NCI-H187 (cell line): ENCODE data around the gene AP4S1.
"Not testable (repeated sequence)": the region's sequence is repeated elsewhere in the genome, so short reads cannot be mapped to it uniquely, and the experiment has no call there.

Source experiments
- DNase-seq, 2 experiments: peaks; one replicate each; lab custom pipeline; 2025; lab: John Stamatoyannopoulos, UW

AP4S1 gene

DNA sequence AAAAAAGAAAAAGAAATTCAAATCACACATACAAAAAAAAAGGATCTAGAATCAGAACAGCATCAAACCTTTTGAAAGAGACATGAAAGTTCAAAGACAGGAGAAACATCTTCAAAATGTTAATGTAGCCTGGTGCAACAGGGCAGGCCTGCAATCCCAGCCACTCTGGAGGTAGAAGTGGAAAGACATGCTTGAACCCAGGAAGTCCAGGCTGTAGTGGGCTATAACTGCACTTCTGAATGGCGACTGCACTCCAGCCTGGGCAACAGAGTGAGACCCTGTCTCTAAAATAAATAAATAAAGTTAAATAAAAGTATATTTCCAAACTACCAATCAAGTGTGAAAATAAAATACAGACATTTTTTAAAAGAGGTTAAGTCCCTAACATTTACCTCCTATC lies 18.7 kb upstream of the AP4S1 start:
- no peak for DNase-seq

- no peak for DNase-seq
Observed at GRCh38 chr14:31009836-31010574, 15.4 kb upstream of the AP4S1 start.

DNA sequence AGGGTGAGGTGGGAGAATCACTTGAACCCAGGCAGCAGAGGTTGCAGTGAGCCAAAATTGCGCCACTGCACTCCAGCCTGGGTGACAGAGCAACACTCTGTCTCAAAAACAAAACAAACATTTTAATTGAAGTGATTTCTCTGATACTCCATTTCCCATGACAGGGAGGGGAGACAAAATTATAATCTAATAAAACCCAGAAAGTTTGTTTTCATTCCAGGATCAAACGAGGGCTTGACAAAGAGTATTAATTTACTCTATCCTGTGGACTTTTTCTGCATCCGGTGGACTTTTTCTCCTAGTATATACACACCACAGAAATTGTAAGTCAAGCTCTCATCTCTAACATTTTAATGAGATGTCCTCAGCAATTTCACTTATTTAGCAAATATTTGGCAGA lies 14.5 kb upstream of the AP4S1 start:
- no peak for DNase-seq

- no peak for DNase-seq
Observed at GRCh38 chr14:31013841-31014240, 11.6 kb upstream of the AP4S1 start.

GRCh38 chr14:31018057-31018645 lies 7.3 kb upstream of the AP4S1 start:
- DNase-seq = no peak

DNA sequence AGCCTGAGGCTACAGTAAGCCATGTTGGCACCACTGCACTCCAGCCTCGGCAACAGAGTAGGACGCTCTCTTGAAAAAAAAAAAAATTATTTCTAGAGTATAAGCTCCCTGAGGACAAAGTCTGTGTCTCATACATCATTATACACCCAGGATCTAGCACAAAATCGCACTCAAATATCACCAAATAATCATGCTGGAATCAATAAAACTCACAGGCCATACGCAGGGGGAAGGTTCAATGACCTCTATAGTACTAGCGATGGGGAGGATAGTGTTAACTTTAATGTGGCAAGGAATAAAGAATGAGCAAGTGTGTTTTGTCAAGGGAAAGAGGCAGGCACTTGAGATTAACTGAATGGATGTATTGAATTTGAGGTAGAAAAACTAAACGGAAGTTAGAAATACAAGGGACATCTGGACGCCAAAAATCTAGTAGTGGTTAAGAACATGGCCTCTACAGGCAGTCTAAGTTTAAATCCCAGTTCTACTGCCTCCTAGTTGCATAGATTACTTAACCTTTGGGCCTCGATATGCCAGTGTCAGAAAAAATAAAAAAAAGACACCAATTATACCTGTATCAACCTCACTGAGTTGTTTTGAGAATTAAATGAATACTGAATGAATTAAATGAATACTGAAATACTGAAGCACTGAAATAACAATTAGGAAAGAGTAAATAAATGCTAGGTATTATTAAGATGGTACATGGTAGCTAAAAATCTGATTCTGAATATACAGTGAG lies 4.4 kb upstream of the AP4S1 start:
- no peak for DNase-seq

GRCh38 chr14:31021576-31021949 lies 3.9 kb upstream of the AP4S1 start:
- no peak for DNase-seq

DNA sequence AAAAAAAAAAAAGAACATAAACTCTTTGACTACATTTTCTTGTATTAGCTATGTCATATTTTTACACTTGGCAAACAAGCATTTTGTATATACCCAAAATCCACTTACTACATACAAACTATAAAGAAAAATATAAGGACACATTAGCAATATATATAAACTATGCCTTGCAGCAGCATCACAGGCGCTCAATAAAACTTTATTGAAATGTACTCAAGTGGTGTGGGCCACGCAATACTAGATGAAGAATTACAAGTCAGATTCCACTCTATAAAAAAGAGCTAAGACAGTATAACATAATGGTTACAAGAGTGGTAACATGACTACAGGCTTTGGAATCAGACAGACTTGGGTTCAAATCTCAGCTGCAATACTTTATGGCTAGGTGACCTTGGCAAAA lies 3.1 kb upstream of the AP4S1 start:
- DNase-seq = no peak

GRCh38 chr14:31024010-31024480 lies 1.4 kb upstream of the AP4S1 start:
- DNase-seq = no peak

GRCh38 chr14:31024577-31025366 lies 677 bp upstream of the AP4S1 start:
- DNase-seq = no peak

DNA sequence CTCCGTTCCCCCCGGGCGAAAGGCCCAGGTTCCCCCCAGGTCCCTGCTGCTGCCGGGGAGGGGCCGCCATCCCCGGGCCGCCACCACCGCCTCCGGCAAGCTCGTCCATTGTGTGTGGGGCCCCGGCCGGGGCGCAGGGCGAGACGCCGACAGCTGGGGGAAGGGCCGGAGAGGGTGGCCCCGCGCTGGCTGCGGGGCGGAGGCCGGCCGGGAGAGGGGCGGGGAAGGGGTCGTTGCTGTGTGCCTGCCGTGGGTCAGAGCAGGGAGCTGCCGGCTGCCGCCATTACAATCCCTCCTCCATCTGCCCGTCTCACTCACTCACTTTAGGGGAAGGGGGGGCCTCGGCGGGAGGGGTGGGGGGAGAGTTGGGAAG lies 614 bp downstream of the AP4S1 start, which contains the start of gene STRN3:
Gene STRN3 (minus strand): TSS at position 303 of the 373 bp plus-strand sequence. CDS start 194 bp downstream, at position 109.
- no peak for DNase-seq

DNA sequence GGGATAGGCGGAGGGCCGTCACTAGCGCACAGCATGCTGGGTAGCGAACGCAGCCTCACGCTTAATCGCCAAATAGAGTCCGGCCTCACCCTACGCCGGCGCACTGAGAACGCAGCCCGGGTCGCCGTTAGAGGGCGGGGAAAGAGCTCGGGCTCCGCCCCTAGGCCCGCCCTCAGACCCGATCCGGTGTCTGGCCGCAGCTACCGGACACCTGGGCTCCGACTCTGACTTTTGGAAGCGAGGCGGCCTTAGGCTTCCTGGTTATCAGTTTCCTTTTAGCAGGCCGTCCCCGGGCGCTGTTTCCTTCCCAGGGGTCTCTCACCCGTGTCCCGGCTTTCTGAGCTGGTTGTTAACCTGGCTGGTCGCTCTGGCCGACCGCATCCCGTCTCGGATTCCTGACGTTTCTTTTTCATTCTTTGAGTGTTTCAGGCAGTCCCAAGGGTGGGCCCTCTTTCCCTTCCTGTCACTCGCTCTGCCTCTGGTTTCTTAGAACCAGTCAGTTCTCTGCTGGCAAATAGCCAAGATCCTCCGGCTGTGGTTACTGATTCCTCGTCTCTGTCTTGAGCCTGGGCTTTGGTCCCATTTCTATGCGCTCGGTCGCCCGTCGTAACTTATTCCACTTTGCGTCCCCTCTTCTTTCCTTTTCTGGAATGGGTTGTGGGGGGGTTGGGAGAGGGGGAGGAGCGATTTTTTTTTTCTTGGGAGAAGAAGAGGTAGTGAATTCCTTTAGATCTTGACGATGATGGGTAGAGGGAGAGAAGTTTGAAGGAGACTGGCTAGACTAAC lies 1.2 kb downstream of the AP4S1 start:
- DNase-seq = peak; percentile 96 to 97

- DNase-seq = no peak
Observed at GRCh38 chr14:31027847-31028246, 2.4 kb downstream of the AP4S1 start.

DNA sequence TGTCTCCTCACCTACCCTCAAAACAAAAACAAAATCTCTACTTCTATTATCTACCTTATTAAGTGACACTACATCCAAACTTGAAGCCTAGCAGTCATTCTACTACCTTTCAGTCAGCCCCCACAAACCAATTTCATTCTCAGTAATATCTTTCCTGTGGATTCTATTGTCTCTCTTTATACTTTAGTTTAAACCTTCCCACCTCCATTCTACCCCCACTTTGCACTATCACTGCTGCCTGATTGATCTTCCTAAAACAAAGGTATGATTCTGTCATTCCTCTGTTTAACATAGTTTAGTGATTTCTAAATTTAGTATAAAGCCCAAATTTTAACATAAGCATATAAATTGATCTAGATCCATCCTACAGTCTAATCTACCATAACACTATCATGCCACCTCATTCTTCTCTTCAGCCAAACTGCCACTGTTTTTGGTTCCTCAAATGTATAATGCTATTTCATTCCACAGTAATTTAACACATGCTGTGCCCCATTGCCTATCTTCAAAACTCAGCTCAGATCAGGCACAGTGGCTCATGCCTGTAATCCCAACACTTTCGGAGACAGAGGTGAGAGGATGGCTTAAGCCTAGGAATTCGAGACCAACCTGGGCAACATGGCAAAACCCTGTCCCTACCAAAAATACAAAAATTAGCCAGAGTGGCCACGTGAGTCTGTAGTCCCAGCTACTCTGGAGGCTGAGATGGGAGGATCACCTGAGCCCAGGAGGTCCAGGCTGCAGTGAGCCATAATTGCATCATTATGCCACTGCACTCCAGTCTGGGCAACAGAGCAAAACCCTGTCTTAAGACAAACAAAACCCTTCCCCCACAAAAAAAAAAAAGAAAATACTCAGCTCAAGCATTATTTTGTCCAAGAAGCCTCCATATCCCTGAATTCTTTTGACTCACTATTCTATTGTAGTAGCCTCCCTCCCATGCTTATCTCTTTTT lies 3.8 kb downstream of the AP4S1 start:
- DNase-seq = no peak

DNA sequence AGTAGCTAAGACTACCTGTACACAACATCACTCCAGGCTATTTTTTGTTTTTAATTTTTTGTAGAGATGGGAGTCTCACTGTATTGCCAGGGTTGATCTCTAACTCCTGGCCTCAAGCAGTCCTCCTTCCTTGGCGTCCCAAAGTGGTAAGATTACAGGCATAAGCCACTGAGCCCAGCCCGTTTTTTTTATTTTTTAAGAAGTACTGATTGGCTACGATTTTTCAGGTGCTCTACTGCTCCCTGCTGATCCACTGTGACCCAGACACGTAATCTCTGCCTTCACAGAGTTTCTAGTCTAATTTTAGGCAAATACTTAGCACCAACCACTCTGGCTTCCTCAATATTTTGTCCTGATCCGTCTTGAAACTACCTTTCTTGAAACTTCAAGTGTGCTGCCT lies 5.0 kb downstream of the AP4S1 start:
- no peak for DNase-seq

DNA sequence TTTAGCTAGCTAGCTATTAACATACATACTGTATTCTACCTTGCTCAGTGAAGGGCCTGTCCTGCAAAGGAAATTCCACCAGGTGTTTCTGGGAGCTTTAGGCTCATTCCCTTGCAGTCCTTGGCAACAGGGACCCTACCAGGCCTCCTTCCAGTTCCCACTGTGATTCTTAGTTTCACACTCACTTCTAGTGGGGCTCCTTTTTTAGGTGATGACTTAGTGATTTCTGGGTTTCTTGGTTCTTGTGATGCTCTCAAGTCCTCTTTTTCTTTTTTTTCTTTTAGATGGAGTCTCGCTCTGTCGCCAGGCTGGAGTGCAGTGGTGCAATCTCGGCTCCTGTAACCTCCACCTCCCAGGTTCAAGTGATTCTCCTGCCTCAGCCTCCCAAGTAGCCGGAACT lies 11.1 kb downstream of the AP4S1 start:
- no peak for DNase-seq

- DNase-seq = no peak
Observed at GRCh38 chr14:31037709-31038221, 12.3 kb downstream of the AP4S1 start.

DNA sequence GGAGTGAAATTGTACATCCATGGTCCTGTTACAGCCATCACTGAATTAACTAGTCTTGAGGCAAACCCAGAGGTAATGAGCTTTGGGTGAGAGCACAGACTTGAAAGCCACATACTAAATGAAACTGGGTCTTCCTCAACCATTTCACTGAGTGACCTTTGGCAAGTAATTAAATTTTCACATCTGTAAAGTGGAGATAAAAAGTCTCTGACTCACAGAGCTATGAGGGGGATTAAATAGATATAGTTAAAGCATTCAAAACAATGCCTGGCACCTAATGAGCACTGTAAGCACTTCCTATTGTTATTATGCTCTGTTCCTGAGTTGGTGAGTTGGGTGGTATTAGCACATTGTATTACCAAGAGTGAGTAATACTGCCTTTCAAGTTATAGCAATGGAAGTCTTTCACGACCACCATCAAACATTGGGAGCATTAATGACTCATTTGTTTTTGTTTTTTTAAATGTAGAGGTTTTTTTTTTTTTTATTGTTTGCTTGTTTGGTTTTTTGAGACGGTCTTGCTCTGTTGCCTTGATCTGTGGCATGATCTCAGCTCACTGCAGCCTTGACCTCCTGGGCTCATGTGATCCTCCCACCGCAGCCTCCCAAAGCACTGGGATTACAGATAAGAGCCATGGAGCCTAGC lies 13.2 kb downstream of the AP4S1 start:
- no peak for DNase-seq

GRCh38 chr14:31042300-31042699 lies 16.9 kb downstream of the AP4S1 start:
- DNase-seq = no peak

GRCh38 chr14:31042893-31043292 lies 17.4 kb downstream of the AP4S1 start:
- not testable (repeated sequence) for DNase-seq
